Caco-2 (cell line): ENCODE results near the gene GALNT14. TPM values are rescaled to one million over a fixed set of nuclear protein-coding genes. Genes with fewer than 3 reads are reported as not detected.

Experiments used
- BruUV-seq: library from RNA; stranded (reverse); fragments of 400-500 nt; replicated peaks from 2 replicates; lab custom pipeline; 2021; lab: Mats Ljungman, UMichigan
- CTCF ChIA-PET: fragments of 300-600 bp; sonication (Branson Sonifier 250); formaldehyde crosslinking; loops from one replicate; lab custom pipeline; 2022; ENCODE audit warnings: antibody characterized with exemption; lab: Charles Lee
- POLR2A ChIA-PET: fragments of 300-600 bp; sonication (Branson Sonifier 250); formaldehyde crosslinking; loops from one replicate; lab custom pipeline; 2022; ENCODE audit warnings: antibody characterized with exemption; lab: Charles Lee
- DNase-seq, 2 experiments: peaks; one replicate each; pipeline versions ENCODE4 v3.0.0 to v3.0.0-alpha.2; 2020 to 2022
- H3K27me3 ChIP-seq: replicated peaks from 2 replicates; pipeline ENCODE4 v1.6.0; 2011; ENCODE audit warnings: low read length; ENCODE audit not compliant: control insufficient read depth, insufficient read depth
- H3K36me3 ChIP-seq: 2 replicates; pipeline ENCODE4 v1.5.1; 2011; ENCODE audit warnings: low read length; ENCODE audit not compliant: control insufficient read depth, insufficient read depth
- H3K4me1 ChIP-seq: fragments of 250-450 bp; sonication (Bioruptor Pico); 2 replicates; pipeline ENCODE4 v1.5.1; 2020; ENCODE audit warnings: mild to moderate bottlenecking
- H3K4me3 ChIP-seq: 2 replicates; pipeline ENCODE4 v1.5.1; 2011; ENCODE audit warnings: low read depth, mild to moderate bottlenecking, control low read depth, low read length
- H3K9me3 ChIP-seq: fragments of 250-450 bp; sonication (Bioruptor Pico); 2 replicates; pipeline ENCODE4 v1.5.1; 2020; ENCODE audit warnings: mild to moderate bottlenecking, moderate library complexity
- H3K27ac Mint-ChIP-seq: one replicate; pipeline ENCODE4 v1.8.0; 2022; ENCODE audit warnings: mixed read lengths; ENCODE audit not compliant: unreplicated experiment
- H3K27me3 Mint-ChIP-seq: one replicate; pipeline ENCODE4 v1.8.0; 2022; ENCODE audit warnings: mixed read lengths; ENCODE audit not compliant: insufficient read depth, unreplicated experiment
- H3K36me3 Mint-ChIP-seq: one replicate; pipeline ENCODE4 v1.8.0; 2022; ENCODE audit warnings: mild to moderate bottlenecking, mixed read lengths; ENCODE audit not compliant: insufficient read depth, unreplicated experiment
- H3K4me1 Mint-ChIP-seq: one replicate; pipeline ENCODE4 v1.8.0; 2022; ENCODE audit warnings: low read depth, mixed read lengths; ENCODE audit not compliant: unreplicated experiment
- H3K4me3 Mint-ChIP-seq: one replicate; pipeline ENCODE4 v1.8.0; 2022; ENCODE audit warnings: mild to moderate bottlenecking, moderate library complexity, mixed read lengths; ENCODE audit not compliant: unreplicated experiment
- H3K9me3 Mint-ChIP-seq: one replicate; pipeline ENCODE4 v1.8.0; 2022; ENCODE audit warnings: mixed read lengths; ENCODE audit not compliant: unreplicated experiment
- CTCF ChIP-seq, 2 experiments: fragments of 200-600 bp in 1 of 2; IDR thresholded peaks; 1 replicate in 1 of 2; 2 replicates in 1 of 2; pipeline versions ENCODE4 v1.5.1 to v1.8.0; 2011 to 2022; ENCODE audit warnings: antibody characterized with exemption in 1 of 2, control low read depth in 1 of 2, inconsistent platforms in 1 of 2, low read depth in 1 of 2, low read length in 1 of 2, mild to moderate bottlenecking in 1 of 2, moderate library complexity in 1 of 2; ENCODE audit not compliant: insufficient read depth in 1 of 2, severe bottlenecking in 1 of 2, unreplicated experiment in 1 of 2
- intact Hi-C: fragments of 100-400 bp; cut with micrococcal nuclease; formaldehyde crosslinking; loops from one replicate; pipeline ENCODE4 v1.10.0; 2022; ENCODE audit not compliant: unreplicated experiment
- total RNA-seq: library from RNA; stranded (reverse); gene quantifications from 2 replicates; pipeline ENCODE4 v1.2.3, GENCODE V29; 2022

Gene GALNT14
- total RNA-seq, 1 experiment from 2014 or later = not detected

GRCh38 chr2:31161637-31162036, 23.4 kb upstream of the GALNT14 start:
- H3K9me3 ChIP-seq = no peaks in the 10 kb centered on the region
- intact Hi-C loops = no loop called here
- Mint-ChIP-seq H3K27ac (no peak overlapping the region), H3K27me3 (peaks cover 7% of the 10 kb centered on the region), H3K4me1 (no peaks in the 10 kb centered on the region), H3K36me3 (no peaks in the 10 kb centered on the region), H3K4me3 (no peak overlapping the region), H3K9me3 (no peaks in the 10 kb centered on the region)
- H3K36me3 ChIP-seq = no peaks in the 10 kb centered on the region
- BruUV-seq = no TSS peak
- DNase-seq = no peak
- H3K4me1 ChIP-seq = no peaks in the 10 kb centered on the region
- no peak overlapping the region for H3K4me3 ChIP-seq
- ChIA-PET CTCF (no interaction called here), POLR2A (no interaction called here)
- TF ChIP-seq CTCF (IDR thresholded peaks at IDR 0.05; ENCODE audit: insufficient read depth in 1 of 2, low read depth in 1 of 2, low read length in 1 of 2, severe bottlenecking in 1 of 2, unreplicated experiment in 1 of 2) = no peak
- no peaks in the 10 kb centered on the region; the same call in none of the 2 replicates for H3K27me3 ChIP-seq

GRCh38 chr2:31151501-31151900, 13.3 kb upstream of the GALNT14 start:
- H3K27me3 Mint-ChIP-seq = peaks cover 25% of the 10 kb centered on the region
- no TSS peak for BruUV-seq

GRCh38 chr2:31150120-31150670, 12.0 kb upstream of the GALNT14 start:
- POLR2A ChIA-PET = no interaction called here
- intact Hi-C loops = no loop called here

More at GRCh38 chr2:31151501-31151900, 13.3 kb upstream of the GALNT14 start:
- peak in 1 of 2 experiments; percentile 41 for TF ChIP-seq CTCF (IDR thresholded peaks at IDR 0.05; ENCODE audit: insufficient read depth in 1 of 2, low read depth in 1 of 2, low read length in 1 of 2, severe bottlenecking in 1 of 2, unreplicated experiment in 1 of 2)
- Mint-ChIP-seq H3K4me1 (no peaks in the 10 kb centered on the region), H3K4me3 (no peak overlapping the region), H3K36me3 (no peaks in the 10 kb centered on the region), H3K9me3 (no peaks in the 10 kb centered on the region), H3K27ac (no peak overlapping the region)
- Histone ChIP-seq H3K4me3 (no peak overlapping the region), H3K4me1 (no peaks in the 10 kb centered on the region), H3K36me3 (no peaks in the 10 kb centered on the region), H3K27me3 (0 out of 2 replicates have a peak, but pooled peaks cover 1% of the 10 kb centered on the region), H3K9me3 (no peaks in the 10 kb centered on the region)
- CTCF ChIA-PET = interaction anchor here (0.6 to 2.0 kb wide), 5 partner anchors 13 to 440 kb away, joined by 3 to 14 read pairs (median 5); no protein-coding TSS in a partner anchor
- intact Hi-C loops = loop anchor here (1.0 kb wide), 2 partner anchors 19 to 182 kb away; no protein-coding TSS in a partner anchor
- peak in 1 of 2 experiments; percentile 21 for DNase-seq
- POLR2A ChIA-PET = no interaction called here

More at GRCh38 chr2:31150120-31150670, 12.0 kb upstream of the GALNT14 start:
- Histone ChIP-seq H3K9me3 (no peaks in the 10 kb centered on the region), H3K4me3 (no peak overlapping the region), H3K27me3 (0 out of 2 replicates have a peak, but pooled peaks cover 1% of the 10 kb centered on the region), H3K4me1 (no peaks in the 10 kb centered on the region), H3K36me3 (no peaks in the 10 kb centered on the region)
- H3K36me3 Mint-ChIP-seq = no peaks in the 10 kb centered on the region
- no peak for DNase-seq
- BruUV-seq = no TSS peak
- H3K4me3 Mint-ChIP-seq = no peak overlapping the region
- H3K27me3 Mint-ChIP-seq = peaks cover 27% of the 10 kb centered on the region
- H3K9me3 Mint-ChIP-seq = no peaks in the 10 kb centered on the region
- no peak overlapping the region for H3K27ac Mint-ChIP-seq
- H3K4me1 Mint-ChIP-seq = no peaks in the 10 kb centered on the region
- TF ChIP-seq CTCF (IDR thresholded peaks at IDR 0.05; ENCODE audit: insufficient read depth in 1 of 2, low read depth in 1 of 2, low read length in 1 of 2, severe bottlenecking in 1 of 2, unreplicated experiment in 1 of 2) = no peak
- CTCF ChIA-PET = interaction anchor here (2.0 kb wide), 1 partner anchor 20 kb away, joined by 14 read pairs; no protein-coding TSS in a partner anchor
